Upper lobe of left lung (tissue), 6 donors: ENCODE data around the gene ATP6V0E2. TPM values are rescaled to one million over a fixed set of nuclear protein-coding genes. Genes with fewer than 3 reads are reported as not detected.
A peak's percentile ranks its signal among the peaks of the same experiment; 100 is the strongest.

ENCODE experiments used
- ATAC-seq, 2 donors: fragments of 200-7000 bp; cut with Tn5 transposase; one replicate each; pipeline ENCODE4 v1.9.1; 2022; ENCODE audit warnings: mild to moderate bottlenecking in 2 of 2, moderate library complexity in 2 of 2; ENCODE audit not compliant: low FRiP score in 2 of 2
- DNase-seq, 2 donors: peaks; one replicate each; pipeline ENCODE4 v3.0.0-alpha.2; 2019 to 2020
- H3K27ac ChIP-seq, 4 donors: fragments of 200-600 bp; sonication (generic); one replicate each; pipeline ENCODE4 v1.5.1; 2016 to 2019
- H3K27me3 ChIP-seq, 4 donors: fragments of 200-600 bp; sonication (generic); one replicate each; pipeline ENCODE4 v1.5.1; 2017 to 2019
- H3K36me3 ChIP-seq, 4 donors: fragments of 200-600 bp; sonication (generic); one replicate each; pipeline ENCODE4 v1.5.1; 2016 to 2019
- H3K4me1 ChIP-seq, 4 donors: fragments of 200-600 bp; sonication (generic); one replicate each; pipeline ENCODE4 v1.5.1; 2018 to 2019
- H3K4me3 ChIP-seq, 4 donors: fragments of 200-600 bp; sonication (generic); one replicate each; pipeline ENCODE4 v1.5.1; 2017 to 2019; ENCODE audit warnings: mild to moderate bottlenecking in 2 of 4, moderate library complexity in 1 of 4
- H3K9me3 ChIP-seq, 4 donors: fragments of 200-600 bp; sonication (generic); one replicate each; pipeline ENCODE4 v1.5.1; 2018 to 2019
- CTCF ChIP-seq, 6 experiments: fragments of 450-650 bp in 4 of 6; fragments of 200-600 bp in 2 of 6; sonication (generic) in 2 of 6; IDR thresholded peaks; one replicate each; pipeline ENCODE4 v1.5.1; 2016 to 2019; ENCODE audit warnings: antibody characterized with exemption in 6 of 6
- EP300 ChIP-seq, 4 donors: sonication (generic); formaldehyde crosslinking; IDR thresholded peaks; one replicate each; pipeline ENCODE4 v1.5.1; 2017; ENCODE audit warnings: antibody characterized with exemption in 4 of 4, control low read depth in 2 of 4
- POLR2A ChIP-seq, 4 donors: fragments of 450-650 bp; IDR thresholded peaks; one replicate each; pipeline ENCODE4 v1.5.1; 2016 to 2017; ENCODE audit warnings: antibody characterized with exemption in 4 of 4, mild to moderate bottlenecking in 2 of 4
- POLR2AphosphoS5 ChIP-seq, 2 donors: sonication (generic); formaldehyde crosslinking; IDR thresholded peaks; one replicate each; pipeline ENCODE4 v1.5.1; 2017; ENCODE audit warnings: antibody characterized with exemption in 2 of 2
- WGBS, 2 donors: methylation state at CpG; one replicate each; pipeline ENCODE4 v1.1.5; 2017 to 2018; 5-methylcytosine and 5-hydroxymethylcytosine counted together
- total RNA-seq, 6 donors: library from RNA; depleted of rRNA in 4 of 6; stranded (reverse); fragments of >200 nt in 4 of 6; gene quantifications; one replicate each; pipeline versions ENCODE4 v1.1.0 to v1.2.1, GENCODE V29; 2016 to 2021
- donor health status: DM: no; HTN: no; CAD: no; lungs with moderate emphysema.
- donor health status: DM: no; HTN: yes; CAD: no; lungs with severe emphysema.

Gene ATP6V0E2
- total RNA-seq, 6 donors from 2014 or later = 5.2 to 34.1 (median 25.2) TPM

- no peak for ATAC-seq
- H3K27me3 ChIP-seq = no peaks in the 10 kb centered on the region
- WGBS, 2 donors = 35 to 47% methylated on average over 1 of the region's 1 CpG
- H3K4me1 ChIP-seq = peaks cover 5 to 17% (median 11%) of the 10 kb centered on the region in 4 donors
- no peak overlapping the region for H3K27ac ChIP-seq
- H3K9me3 ChIP-seq = no peaks in the 10 kb centered on the region
- H3K36me3 ChIP-seq = no peaks in the 10 kb centered on the region
- H3K4me3 ChIP-seq = no peak overlapping the region
- DNase-seq = no peak
- no peak for TF ChIP-seq EP300 (IDR thresholded peaks at IDR 0.05)
- TF ChIP-seq CTCF (IDR thresholded peaks at IDR 0.05) = no peak
- TF ChIP-seq POLR2AphosphoS5 (IDR thresholded peaks at IDR 0.05) = no peak
- TF ChIP-seq POLR2A (IDR thresholded peaks at IDR 0.05) = no peak
Observed at GRCh38 chr7:149836434-149836833, 37.3 kb upstream of the ATP6V0E2 start.

GRCh38 chr7:149837564-149838223 lies 36.1 kb upstream of the ATP6V0E2 start:
- TF ChIP-seq POLR2A (IDR thresholded peaks at IDR 0.05) (no peak), EP300 (IDR thresholded peaks at IDR 0.05) (no peak), CTCF (IDR thresholded peaks at IDR 0.05) (no peak), POLR2AphosphoS5 (IDR thresholded peaks at IDR 0.05) (no peak)
- Histone ChIP-seq H3K4me3 (peak overlapping the region in 3 of 4 donors; percentile 81 to 100 (median 85)), H3K36me3 (no peaks in the 10 kb centered on the region), H3K4me1 (peaks cover 5 to 17% (median 11%) of the 10 kb centered on the region in 4 donors), H3K27me3 (no peaks in the 10 kb centered on the region), H3K27ac (peak overlapping the region in 1 of 4 donors; percentile 94), H3K9me3 (no peaks in the 10 kb centered on the region)
- ATAC-seq (no peak), DNase-seq (no peak)
- WGBS, 2 donors = 35 to 38% methylated on average over 15 to 16 of the region's 17 CpGs

- peak in 2 of 6 experiments; percentile 19 to 27 for TF ChIP-seq CTCF (IDR thresholded peaks at IDR 0.05)
- TF ChIP-seq EP300 (IDR thresholded peaks at IDR 0.05) = no peak
- TF ChIP-seq POLR2A (IDR thresholded peaks at IDR 0.05) = peak in 2 of 4 donors; percentile 79 to 81
- peak; percentile 69 to 92 for TF ChIP-seq POLR2AphosphoS5 (IDR thresholded peaks at IDR 0.05)
- DNase-seq (peak; percentile 99 to 100), ATAC-seq (peak; percentile 99 to 100)
- Histone ChIP-seq H3K4me3 (peak within 1 kb of the TSS; percentile 69 to 100 (median 83)), H3K36me3 (no peaks in the 10 kb centered on the region), H3K4me1 (peaks cover 5 to 17% (median 11%) of the 10 kb centered on the region in 4 donors), H3K27me3 (no peaks in the 10 kb centered on the region), H3K9me3 (no peaks in the 10 kb centered on the region), H3K27ac (peak within 1 kb of the TSS; percentile 85 to 94 (median 88))
- 0 to 1% methylated on average over 12 to 16 of the region's 86 CpGs for WGBS, 2 donors
Observed at GRCh38 chr7:149838224-149838991, 35.4 kb upstream of the ATP6V0E2 start, which contains the start of gene ZNF862. Gene ZNF862, plus strand, starts transcription at chr7:149838375. Its CDS starts 237 bp downstream, at chr7:149838612.

GRCh38 chr7:149838992-149839408 lies 34.8 kb upstream of the ATP6V0E2 start:
- ATAC-seq = no peak
- peak overlapping the region; percentile 85 to 94 (median 88) for H3K27ac ChIP-seq
- no peaks in the 10 kb centered on the region for H3K27me3 ChIP-seq

More at GRCh38 chr7:149838992-149839408, 34.8 kb upstream of the ATP6V0E2 start:
- DNase-seq = peak in 1 of 2 donors; percentile 19
- Histone ChIP-seq H3K9me3 (no peaks in the 10 kb centered on the region), H3K36me3 (no peaks in the 10 kb centered on the region), H3K4me3 (peak overlapping the region; percentile 69 to 100 (median 83)), H3K4me1 (peaks cover 5 to 17% (median 11%) of the 10 kb centered on the region in 4 donors)
- 20% methylated on average over 6 of the region's 6 CpGs for WGBS, 2 donors
- TF ChIP-seq POLR2A (IDR thresholded peaks at IDR 0.05) (no peak), CTCF (IDR thresholded peaks at IDR 0.05) (no peak), POLR2AphosphoS5 (IDR thresholded peaks at IDR 0.05) (no peak), EP300 (IDR thresholded peaks at IDR 0.05) (no peak)
